Stimulated activated CD4-positive, alpha-beta T cell treated with anti-CD3 and anti-CD28 coated beads, Interleukin-15, amount 100 ng/mL, for 48 hours (primary cell): ENCODE measurements around the gene PCDHGA1.

Experiments
- DNase-seq, 2 donors: peaks; one replicate each; pipeline ENCODE4 v3.0.0-alpha.2; 2020; ENCODE audit warnings: low read depth in 2 of 2

Gene PCDHGA1

GRCh38 chr5:141529873-141530272 is 199.6 kb downstream of the PCDHGA1 start:
- DNase-seq: no peak

- no peak for DNase-seq
Measured at GRCh38 chr5:141532726-141533125, 202.4 kb downstream of the PCDHGA1 start.

GRCh38 chr5:141533897-141534296 is 203.6 kb downstream of the PCDHGA1 start:
- DNase-seq: no peak

GRCh38 chr5:141534492-141535213 is 204.3 kb downstream of the PCDHGA1 start:
- no peak for DNase-seq

GRCh38 chr5:141543053-141543452 is 212.7 kb downstream of the PCDHGA1 start:
- DNase-seq: no peak

GRCh38 chr5:141547488-141547887 is 217.2 kb downstream of the PCDHGA1 start:
- DNase-seq: no peak

- no peak for DNase-seq
Measured at GRCh38 chr5:141547921-141548320, 217.6 kb downstream of the PCDHGA1 start.

GRCh38 chr5:141557681-141558136 is 227.4 kb downstream of the PCDHGA1 start:
- peak; percentile 61 to 68 for DNase-seq

- no peak for DNase-seq
Measured at GRCh38 chr5:141558150-141558549, 227.8 kb downstream of the PCDHGA1 start.

GRCh38 chr5:141559461-141559860 is 229.1 kb downstream of the PCDHGA1 start:
- DNase-seq: no peak

- DNase-seq: no peak
Measured at GRCh38 chr5:141560151-141560550, 229.8 kb downstream of the PCDHGA1 start.

GRCh38 chr5:141560725-141561483 is 230.6 kb downstream of the PCDHGA1 start:
- DNase-seq: no peak
